ENCODE results near the gene EIF5. TPM values are rescaled to one million over a fixed set of nuclear protein-coding genes. Genes with fewer than 3 reads are reported as not detected.

The EIF5 gene
- total RNA-seq, 3 donors from 2014 or later = 255 to 342 (median 314) TPM

GRCh38 chr14:103347091-103347815 lies 13.2 kb downstream of the EIF5 start:
- Histone ChIP-seq H3K36me3 (ENCODE audit: low read depth) (peaks cover 6% of the 10 kb centered on the region), H3K4me3 (no peak overlapping the region), H3K4me1 (ENCODE audit: low read depth) (peaks cover 2% of the 10 kb centered on the region), H3K9me3 (no peaks in the 10 kb centered on the region)
- TF ChIP-seq CTCF (IDR thresholded peaks at IDR 0.05) = no peak
- DNase-seq (no peak), ATAC-seq (peak; percentile 10)
- intact Hi-C loops (cut with DNase I, micrococcal nuclease) = no loop called here

- no peak for ATAC-seq
- no peaks in the 10 kb centered on the region for H3K9me3 ChIP-seq
- no peak for DNase-seq
- intact Hi-C loops (cut with DNase I, micrococcal nuclease) = no loop called here
- no peak overlapping the region for H3K4me3 ChIP-seq
- peaks cover 2% of the 10 kb centered on the region for H3K4me1 ChIP-seq (ENCODE audit: low read depth)
- no peaks in the 10 kb centered on the region for H3K36me3 ChIP-seq (ENCODE audit: low read depth)
- no peak for TF ChIP-seq CTCF (IDR thresholded peaks at IDR 0.05)
Measured at GRCh38 chr14:103348154-103348553, 14.1 kb downstream of the EIF5 start.

GRCh38 chr14:103349982-103350381 lies 15.9 kb downstream of the EIF5 start:
- intact Hi-C loops (cut with DNase I, micrococcal nuclease) = no loop called here
- no peaks in the 10 kb centered on the region for H3K36me3 ChIP-seq (ENCODE audit: low read depth)
- TF ChIP-seq CTCF (IDR thresholded peaks at IDR 0.05) = no peak
- no peak overlapping the region for H3K4me3 ChIP-seq
- ATAC-seq = no peak
- no peak for DNase-seq
- H3K9me3 ChIP-seq = no peaks in the 10 kb centered on the region
- peaks cover 2% of the 10 kb centered on the region for H3K4me1 ChIP-seq (ENCODE audit: low read depth)

GRCh38 chr14:103353362-103353761 lies 19.3 kb downstream of the EIF5 start:
- DNase-seq (no peak), ATAC-seq (no peak)
- Histone ChIP-seq H3K4me1 (ENCODE audit: low read depth) (no peaks in the 10 kb centered on the region), H3K36me3 (ENCODE audit: low read depth) (no peaks in the 10 kb centered on the region), H3K9me3 (no peaks in the 10 kb centered on the region), H3K4me3 (no peak overlapping the region)
- intact Hi-C loops (cut with DNase I, micrococcal nuclease) = no loop called here
- no peak for TF ChIP-seq CTCF (IDR thresholded peaks at IDR 0.05)

- intact Hi-C loops (cut with DNase I, micrococcal nuclease) = no loop called here
- Histone ChIP-seq H3K36me3 (ENCODE audit: low read depth) (no peaks in the 10 kb centered on the region), H3K4me1 (ENCODE audit: low read depth) (no peaks in the 10 kb centered on the region), H3K4me3 (no peak overlapping the region), H3K9me3 (no peaks in the 10 kb centered on the region)
- no peak for TF ChIP-seq CTCF (IDR thresholded peaks at IDR 0.05)
- DNase-seq (no peak), ATAC-seq (no peak)
Measured at GRCh38 chr14:103354141-103354540, 20.1 kb downstream of the EIF5 start.

Data from mucosa of descending colon (tissue), 3 donors.